Measurements from ENCODE around the gene IDNK. TPM values are rescaled to one million over a fixed set of nuclear protein-coding genes. Genes with fewer than 3 reads are reported as not detected.

The IDNK gene
- 3.5 TPM for total RNA-seq
- long read RNA-seq, partial matches to known transcripts: 0 of 3 reads
- long read RNA-seq, other reads (novel, unspliced or antisense): 2 of 3 reads

DNA sequence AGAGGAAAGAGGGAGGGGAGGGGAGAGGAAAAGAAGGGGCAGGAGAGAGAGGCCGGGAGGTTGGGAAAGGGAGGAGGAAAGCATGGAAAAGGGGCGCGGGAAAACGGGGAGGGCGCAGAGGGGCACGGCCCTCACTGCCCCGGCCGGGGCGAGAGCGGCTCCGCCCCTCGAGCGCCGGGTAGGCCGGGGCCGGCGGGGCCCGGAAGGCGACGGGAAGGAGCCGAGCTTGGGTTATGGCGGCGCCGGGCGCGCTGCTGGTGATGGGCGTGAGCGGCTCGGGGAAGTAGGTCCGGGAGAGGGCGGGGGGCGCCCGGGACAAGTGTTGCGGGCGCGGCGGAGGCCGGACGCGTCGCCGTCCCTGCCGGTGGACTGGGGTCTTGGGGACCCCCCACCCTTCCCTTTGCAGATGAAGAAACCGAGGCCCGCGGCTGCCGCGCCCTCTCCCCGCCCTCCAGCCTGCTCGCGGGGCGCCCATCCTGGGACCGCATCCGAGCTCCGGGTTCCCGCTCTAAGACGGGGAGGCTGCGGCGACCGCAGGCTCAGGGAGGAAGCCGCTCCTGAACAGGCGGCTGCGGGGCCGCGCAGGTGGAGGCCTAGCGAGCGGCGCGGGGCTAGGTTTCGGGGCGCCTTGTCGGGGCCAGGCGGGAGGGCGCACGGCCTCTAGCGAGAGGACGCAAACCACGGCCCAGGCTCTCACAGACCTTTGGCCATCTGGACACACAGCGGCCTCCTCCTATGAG lies at the start of gene IDNK:
IDNK (plus strand) TSS at position 205 of the 740 bp plus-strand sequence; CDS start at position 234, 29 bp downstream.
- intact Hi-C loops (cut with micrococcal nuclease): no loop called here
- Histone ChIP-seq H3K36me3 (peaks cover 8% of the 10 kb centered on the region), H3K9me3 (replicated peaks) (no peaks in the 10 kb centered on the region)

GRCh38 chr9:83574482-83574881 lies 48.5 kb upstream of the IDNK start:
- Histone ChIP-seq H3K4me1 (peaks cover 14% of the 10 kb centered on the region), H3K27me3 (ENCODE audit: low read depth) (no peaks in the 10 kb centered on the region), H3K27ac (replicated peaks) (no peak overlapping the region), H3K4me3 (no peak overlapping the region), H3K36me3 (no peaks in the 10 kb centered on the region), H3K9me3 (replicated peaks) (peaks cover 19% of the 10 kb centered on the region)
- no peak for DNase-seq
- intact Hi-C loops (cut with micrococcal nuclease): no loop called here
- TF ChIP-seq, protein P1, sequence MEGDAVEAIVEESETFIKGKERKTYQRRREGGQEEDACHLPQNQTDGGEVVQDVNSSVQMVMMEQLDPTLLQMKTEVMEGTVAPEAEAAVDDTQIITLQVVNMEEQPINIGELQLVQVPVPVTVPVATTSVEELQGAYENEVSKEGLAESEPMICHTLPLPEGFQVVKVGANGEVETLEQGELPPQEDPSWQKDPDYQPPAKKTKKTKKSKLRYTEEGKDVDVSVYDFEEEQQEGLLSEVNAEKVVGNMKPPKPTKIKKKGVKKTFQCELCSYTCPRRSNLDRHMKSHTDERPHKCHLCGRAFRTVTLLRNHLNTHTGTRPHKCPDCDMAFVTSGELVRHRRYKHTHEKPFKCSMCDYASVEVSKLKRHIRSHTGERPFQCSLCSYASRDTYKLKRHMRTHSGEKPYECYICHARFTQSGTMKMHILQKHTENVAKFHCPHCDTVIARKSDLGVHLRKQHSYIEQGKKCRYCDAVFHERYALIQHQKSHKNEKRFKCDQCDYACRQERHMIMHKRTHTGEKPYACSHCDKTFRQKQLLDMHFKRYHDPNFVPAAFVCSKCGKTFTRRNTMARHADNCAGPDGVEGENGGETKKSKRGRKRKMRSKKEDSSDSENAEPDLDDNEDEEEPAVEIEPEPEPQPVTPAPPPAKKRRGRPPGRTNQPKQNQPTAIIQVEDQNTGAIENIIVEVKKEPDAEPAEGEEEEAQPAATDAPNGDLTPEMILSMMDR (IDR thresholded peaks at IDR 0.05; ENCODE audit: borderline replicate concordance): no peak

More for the DNA sequence above, at the start of gene IDNK:
- TF ChIP-seq, protein P1 (IDR thresholded peaks at IDR 0.05; ENCODE audit: borderline replicate concordance): no peak
- H3K27ac ChIP-seq (replicated peaks): peak within 1 kb of the TSS; percentile 89
- DNase-seq: peak; percentile 73
- H3K27me3 ChIP-seq (ENCODE audit: low read depth): no peaks in the 10 kb centered on the region
- peaks cover 20% of the 10 kb centered on the region for H3K4me1 ChIP-seq
- H3K4me3 ChIP-seq: peak within 1 kb of the TSS; percentile 81

DNA sequence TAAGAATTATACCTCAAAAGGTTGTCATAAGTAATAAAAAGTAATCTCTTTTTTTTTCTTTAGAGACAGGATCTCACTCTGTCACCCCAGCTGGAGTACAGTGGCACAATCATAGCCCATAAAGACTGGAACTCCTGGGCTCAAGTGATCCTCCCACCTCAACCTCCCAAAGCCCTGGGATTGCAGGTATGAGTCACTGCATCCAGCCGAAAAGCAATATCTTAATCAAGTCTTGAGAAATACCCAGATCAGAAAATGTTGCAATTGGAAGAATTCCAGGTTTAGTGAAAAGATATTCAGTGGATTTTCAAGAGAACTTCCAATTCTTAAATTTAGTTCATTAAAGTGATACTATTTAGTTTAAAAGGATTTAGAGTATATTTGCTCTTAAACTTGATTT lies 40.9 kb upstream of the IDNK start:
- intact Hi-C loops (cut with micrococcal nuclease): no loop called here
- Histone ChIP-seq H3K4me3 (no peak overlapping the region), H3K36me3 (peaks cover 5% of the 10 kb centered on the region), H3K9me3 (replicated peaks) (peaks cover 29% of the 10 kb centered on the region), H3K27me3 (ENCODE audit: low read depth) (no peaks in the 10 kb centered on the region), H3K27ac (replicated peaks) (no peak overlapping the region), H3K4me1 (no peaks in the 10 kb centered on the region)
- TF ChIP-seq, protein P1 (IDR thresholded peaks at IDR 0.05; ENCODE audit: borderline replicate concordance): no peak
- DNase-seq: no peak

DNA sequence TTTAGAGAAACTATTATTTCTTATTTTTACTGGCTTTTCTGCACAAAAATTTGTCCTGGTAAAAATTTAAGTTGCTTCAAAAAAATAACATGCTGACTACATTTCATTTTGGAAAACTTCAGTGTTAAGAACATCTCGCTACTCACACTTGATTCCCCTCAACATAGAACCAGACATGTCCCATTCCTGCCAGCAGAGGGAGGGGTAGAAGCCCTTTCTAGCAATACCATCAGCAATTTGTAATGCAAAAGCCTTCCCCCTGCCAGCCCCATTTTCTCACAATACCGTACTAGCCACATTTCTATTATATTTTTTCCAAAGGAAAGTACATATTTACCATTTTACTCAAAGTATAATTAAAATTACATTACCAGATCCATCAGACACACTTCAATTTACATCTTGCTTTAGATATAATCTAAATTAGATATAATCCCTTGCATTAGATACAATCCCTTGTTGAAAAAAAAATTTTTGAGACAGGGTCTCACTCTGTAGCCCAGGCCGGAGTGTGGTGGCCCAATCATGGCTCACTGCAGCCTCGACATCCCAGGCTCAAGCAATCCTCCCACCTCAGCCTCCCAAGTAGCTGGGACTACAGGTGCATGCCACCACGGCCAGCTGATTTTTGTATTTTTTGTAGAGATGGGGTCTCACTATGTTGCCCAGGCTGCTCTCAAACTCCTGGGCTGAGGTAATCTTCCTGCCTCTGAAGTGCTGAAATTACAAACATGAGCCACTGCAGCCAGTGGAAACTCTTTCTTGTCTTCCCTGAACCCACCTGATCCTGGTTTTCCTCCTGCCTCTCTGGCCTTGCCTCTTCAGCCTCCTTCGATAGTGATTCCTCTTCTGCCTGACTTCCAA lies 39.6 kb upstream of the IDNK start:
- Histone ChIP-seq H3K27me3 (ENCODE audit: low read depth) (no peaks in the 10 kb centered on the region), H3K4me1 (no peaks in the 10 kb centered on the region), H3K27ac (replicated peaks) (no peak overlapping the region), H3K9me3 (replicated peaks) (peaks cover 21% of the 10 kb centered on the region), H3K36me3 (peaks cover 5% of the 10 kb centered on the region), H3K4me3 (no peak overlapping the region)
- intact Hi-C loops (cut with micrococcal nuclease): no loop called here
- TF ChIP-seq, protein P1 (IDR thresholded peaks at IDR 0.05; ENCODE audit: borderline replicate concordance): peak; percentile 82
- DNase-seq: peak; percentile 22

DNA sequence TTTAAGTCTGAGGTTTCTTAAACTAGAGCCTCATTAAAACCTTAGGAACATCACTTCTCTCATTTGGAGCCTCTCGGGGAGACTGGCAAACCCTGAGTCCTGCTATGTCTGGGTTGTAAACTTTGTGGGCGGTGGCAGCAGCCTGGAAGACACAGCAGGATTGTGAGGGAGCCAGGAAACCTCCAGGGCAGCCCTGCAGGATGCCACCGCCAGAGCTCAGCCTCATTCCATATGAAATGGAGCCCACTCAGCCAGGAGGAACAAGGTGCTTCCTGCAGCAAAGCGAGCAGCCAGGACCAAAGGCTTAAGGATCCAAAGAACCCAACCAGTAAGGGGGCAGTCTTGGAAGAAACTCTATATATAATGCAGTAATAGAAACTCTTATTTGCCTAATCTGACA lies 37.9 kb upstream of the IDNK start:
- no peak for DNase-seq
- intact Hi-C loops (cut with micrococcal nuclease): no loop called here

More for the DNA sequence above, 37.9 kb upstream of the IDNK start:
- TF ChIP-seq, protein P1 (IDR thresholded peaks at IDR 0.05; ENCODE audit: borderline replicate concordance): no peak
- Histone ChIP-seq H3K36me3 (peaks cover 5% of the 10 kb centered on the region), H3K27ac (replicated peaks) (no peak overlapping the region), H3K4me1 (no peaks in the 10 kb centered on the region), H3K4me3 (no peak overlapping the region), H3K27me3 (ENCODE audit: low read depth) (no peaks in the 10 kb centered on the region), H3K9me3 (replicated peaks) (peaks cover 5% of the 10 kb centered on the region)

Measured in left ventricle myocardium inferior (tissue), 1 donor.